ENCODE results near the gene KRTAP10-12.

KRTAP10-12 gene

DNA sequence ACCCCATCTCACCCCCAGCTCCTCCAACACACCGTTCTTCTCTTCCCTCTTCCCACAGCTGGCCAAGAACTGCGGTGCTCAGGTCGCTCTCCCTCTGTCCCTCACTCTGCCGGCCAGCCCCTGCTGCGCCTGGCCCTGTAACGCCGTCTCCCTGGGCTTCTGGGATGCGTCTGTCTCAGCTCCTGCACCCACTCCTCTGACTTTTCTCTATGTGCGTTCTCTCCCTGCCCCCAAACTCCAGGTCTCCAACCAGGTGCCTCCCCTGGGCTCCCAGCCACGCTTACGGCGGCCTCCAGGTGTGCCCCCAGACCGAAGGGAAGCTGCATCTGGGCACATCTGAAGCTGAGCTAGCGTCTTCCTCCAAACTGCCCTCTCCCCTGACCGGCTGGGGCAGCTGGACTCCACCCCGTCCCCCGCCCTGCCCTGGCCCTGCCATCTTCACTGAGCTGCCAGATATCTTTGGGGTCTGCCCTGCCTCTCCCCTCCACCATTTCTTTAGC is 2.6 kb downstream of the KRTAP10-12 start:
- DNase-seq (ENCODE audit: low read depth): no peak

DNA sequence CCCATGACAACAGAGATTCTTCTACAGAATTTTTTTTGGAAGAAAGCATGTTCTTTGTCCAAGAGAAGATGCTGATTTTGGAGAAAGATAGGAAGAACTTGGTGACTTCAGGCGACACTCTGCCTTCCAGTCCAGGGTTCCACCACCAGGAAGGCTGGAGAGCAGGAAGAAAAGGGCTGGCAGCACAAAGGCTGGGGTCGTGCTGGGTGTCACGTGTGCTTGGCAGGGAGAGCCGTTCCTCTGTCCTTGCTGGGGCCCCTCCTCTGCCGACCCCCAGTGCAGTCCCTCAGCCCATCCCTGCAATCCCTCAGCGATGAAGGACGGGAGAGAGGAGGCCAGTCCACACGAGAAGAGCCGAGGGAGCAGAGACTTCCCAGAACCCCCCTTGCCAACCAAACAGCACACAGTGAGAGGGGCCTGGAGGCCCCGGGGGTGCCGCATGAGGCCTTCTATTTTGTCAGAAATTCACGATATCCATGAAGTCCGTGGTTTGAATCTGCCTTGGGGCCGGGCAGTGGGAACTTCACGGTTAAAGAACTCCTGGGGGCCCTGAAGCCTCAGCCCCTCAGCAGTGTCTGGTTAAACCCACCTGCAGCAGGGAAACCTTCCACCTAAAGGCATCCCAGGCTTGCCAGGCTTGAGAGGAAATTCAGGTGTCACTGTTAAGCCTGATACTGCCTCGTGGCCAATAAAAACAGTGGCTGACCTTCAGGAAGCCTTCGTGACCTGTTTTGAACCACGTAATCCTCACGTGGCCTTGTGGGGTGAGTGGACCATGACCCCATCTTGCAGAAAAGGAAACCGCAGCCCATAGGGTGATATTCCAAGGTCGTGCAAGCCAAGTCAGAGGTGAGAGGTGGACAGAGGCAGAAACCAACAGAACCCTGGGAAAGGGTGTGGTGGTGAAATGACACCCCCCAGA is 3.4 kb downstream of the KRTAP10-12 start:
- DNase-seq (ENCODE audit: low read depth): no peak

DNA sequence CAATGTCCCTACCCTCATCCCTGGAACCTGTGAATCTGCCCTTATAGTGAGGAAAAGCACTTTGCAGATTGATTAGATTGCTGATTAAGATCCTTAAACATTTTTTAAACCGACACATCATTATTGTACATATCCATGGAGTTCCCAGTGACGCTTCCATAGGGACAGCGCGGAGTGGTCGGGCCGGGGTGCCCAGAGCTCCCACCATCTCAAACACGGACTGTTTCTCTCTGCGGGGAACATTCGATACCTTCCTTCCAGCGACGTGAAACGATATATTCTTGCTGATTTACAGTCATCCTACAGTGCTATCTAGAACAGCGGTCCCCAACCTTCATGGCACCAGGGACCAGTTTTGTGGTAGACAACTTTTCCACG is 4.0 kb downstream of the KRTAP10-12 start:
- no peak for DNase-seq (ENCODE audit: low read depth)

DNA sequence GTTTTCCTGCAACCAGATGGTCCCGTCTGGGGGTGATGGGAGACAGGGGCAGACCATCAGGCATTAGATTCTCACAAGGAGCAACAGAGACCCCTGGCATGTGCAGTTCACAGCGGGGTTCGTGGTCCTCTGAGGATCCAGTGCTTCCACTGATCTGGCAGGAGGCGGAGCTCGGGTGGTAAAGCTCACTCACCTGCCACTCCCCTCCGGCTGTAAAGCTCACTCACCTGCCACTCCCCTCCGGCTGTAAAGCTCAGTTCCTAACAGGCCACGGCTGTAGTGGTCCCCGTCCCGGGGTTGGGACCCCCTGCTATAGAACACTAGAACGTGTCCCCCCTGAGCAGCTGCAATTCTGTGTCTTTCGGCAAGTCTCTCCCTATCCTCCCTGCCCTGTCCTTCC is 4.6 kb downstream of the KRTAP10-12 start:
- no peak for DNase-seq (ENCODE audit: low read depth)

DNA sequence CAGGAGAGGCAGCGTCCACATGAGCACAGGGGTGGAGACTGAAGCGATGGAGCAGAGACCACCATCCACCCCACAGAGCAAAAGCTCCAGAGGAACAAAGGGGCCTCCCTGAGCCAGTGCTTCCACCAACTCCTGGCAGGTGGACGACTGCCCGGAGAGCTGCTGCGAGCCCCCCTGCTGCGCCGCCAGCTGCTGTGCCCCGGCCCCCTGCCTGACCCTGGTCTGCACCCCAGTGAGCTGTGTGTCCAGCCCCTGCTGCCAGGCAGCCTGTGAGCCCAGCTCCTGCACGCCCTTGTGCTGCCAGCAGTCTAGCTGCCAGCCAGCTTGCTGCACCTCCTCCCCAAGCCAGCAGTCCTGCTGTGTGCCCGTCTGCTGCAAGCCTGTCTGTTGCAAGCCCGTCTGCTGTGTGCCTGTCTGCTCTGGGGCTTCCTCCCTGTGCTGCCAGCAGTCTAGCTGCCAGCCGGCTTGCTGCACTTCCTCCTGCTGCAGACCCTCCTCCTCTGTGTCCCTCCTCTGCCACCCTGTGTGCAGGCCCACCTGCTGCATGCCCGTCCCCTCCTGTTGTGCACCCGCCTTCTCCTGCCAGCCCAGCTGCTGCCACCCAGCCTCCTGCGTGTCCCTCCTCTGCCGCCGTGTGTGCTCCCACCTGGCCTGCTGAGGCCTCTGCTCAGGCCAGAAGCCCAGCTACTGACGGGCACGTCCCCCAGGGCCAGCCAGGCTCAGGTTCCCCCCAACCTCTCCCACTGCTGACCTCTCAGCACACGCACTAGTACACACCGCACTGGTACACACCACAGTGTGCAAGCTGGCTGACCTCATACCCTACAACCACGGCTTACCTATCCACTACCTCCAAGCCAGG is 5.4 kb downstream of the KRTAP10-12 start:
- DNase-seq (ENCODE audit: low read depth): no peak

DNA sequence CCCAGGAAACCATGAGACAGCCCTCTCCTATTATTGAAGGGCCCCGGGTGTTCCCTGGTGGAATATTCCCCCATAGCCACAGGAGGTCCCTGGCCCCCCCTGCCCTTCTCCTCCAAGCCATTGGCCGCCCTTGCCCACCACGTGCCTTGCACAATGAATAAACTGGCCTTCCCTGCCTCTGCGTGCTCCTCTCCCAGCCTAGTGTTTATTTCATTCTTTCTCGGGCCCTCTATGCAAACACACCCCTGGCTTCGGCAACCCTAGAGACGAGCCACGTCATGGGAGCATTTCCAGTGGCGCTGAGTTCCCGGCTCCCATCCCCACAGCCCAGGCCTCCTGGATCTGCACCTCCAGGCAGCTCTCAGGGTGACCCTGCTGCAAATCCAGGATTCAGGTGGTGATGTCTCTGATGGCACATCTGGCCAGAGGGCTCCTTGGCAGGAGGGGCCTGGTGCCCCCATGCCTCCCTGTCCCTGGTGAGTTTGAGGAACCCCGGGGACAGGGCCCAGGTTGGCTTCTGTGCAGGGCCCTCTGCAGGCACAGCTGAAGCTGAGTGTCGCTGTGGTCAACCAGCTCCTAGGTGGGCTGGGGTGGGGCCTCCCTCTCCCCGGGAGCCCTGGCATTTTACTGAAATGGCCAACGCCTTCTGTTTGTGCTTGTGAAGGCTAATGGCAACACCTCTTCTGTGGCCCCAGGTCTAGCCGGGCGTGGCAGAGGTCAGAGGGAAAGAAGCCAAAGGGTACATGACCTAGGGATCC is 6.2 kb downstream of the KRTAP10-12 start:
- DNase-seq (ENCODE audit: low read depth): no peak

DNA sequence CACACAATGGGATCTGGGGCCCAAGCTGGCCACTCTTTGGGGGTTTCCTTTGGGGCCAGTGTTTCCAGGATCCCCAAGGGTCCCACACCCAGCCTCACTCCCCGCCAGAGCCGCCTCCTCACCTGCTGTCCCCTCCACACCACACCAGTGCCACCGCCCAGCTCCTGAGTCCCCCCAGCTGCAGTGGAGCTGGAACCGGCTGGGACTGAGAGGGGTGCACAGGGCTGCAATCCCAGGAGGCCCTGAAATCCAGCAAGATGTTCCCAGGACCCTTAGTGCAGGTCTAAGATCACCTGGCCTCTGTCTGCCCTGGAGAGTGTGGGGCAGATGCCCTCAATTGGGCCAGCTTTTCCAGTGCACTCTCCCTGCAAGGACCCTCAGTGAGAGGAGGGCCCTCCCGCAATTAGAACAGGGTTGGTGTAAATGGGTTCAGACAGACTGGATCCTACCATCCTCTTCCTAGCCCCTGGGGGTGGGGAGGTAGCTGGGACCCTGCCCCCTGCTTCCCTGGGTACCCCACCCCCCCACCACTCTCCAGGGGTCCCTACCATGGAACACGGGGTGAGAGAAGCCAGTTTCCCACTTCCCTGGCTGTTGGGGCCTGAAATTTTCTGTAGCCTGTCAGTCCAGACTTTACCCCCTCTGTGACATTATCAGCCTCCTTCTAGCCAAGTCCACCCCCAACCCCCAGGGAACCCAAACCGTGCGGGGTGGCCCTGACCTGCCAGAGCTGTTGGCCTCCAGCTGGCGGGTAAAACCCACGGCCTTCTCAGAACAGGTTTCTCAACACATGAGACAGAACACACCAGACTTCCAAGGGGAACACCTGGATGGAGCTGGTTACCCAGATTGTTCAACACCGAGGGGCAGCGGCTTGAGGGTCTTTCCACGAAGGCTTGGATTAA is 7.0 kb downstream of the KRTAP10-12 start:
- DNase-seq (ENCODE audit: low read depth): no peak

DNA sequence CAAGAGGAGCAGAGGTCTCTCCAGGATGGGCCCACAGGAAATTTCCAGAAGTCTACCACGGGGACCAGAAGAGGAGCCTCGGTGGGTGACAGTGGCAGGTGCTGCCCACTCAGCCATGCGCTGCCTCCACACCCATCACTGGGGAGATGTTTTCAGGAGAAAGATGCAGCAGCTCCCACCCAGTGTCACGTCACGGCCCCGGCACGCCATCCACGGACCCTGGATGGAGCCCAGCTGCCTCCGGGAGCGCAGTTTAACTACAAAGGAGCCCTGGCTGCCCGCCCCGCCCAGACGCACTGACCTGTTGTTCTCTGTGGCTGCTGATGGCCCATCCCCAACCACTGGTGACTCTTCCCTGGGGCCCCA is 7.6 kb downstream of the KRTAP10-12 start:
- no peak for DNase-seq (ENCODE audit: low read depth)

DNA sequence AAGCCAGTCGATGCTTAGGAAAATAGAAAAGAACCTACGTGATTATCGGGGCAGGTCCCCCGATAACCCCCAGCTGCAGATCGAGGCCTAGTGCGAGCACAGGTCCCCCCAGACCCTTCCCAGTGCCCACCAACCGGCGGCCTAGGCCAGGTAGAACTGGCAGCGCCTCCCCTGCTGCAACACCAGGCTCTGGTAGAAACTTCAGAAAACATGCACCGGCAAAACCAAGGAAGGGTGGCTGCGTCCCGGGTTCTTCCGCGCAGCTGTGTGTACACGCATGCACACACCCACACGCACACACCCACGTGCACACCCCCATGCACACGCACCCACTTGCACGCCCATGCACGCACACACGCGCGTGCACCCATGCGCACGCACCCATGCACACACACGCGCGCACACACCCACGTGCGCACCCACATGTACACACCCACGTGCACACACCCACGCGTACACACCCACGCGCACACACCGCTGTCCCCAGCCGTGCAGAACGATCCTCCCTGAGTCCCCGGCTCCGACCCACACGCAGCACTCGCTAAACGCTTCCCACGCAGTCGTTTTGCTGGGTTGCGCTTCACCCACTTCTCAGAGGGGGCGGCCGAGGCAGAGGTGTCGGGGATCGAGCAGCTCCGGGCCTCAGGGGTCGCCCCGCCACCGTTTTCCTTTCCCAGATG is 9.2 kb downstream of the KRTAP10-12 start:
- DNase-seq (ENCODE audit: low read depth): no peak

DNA sequence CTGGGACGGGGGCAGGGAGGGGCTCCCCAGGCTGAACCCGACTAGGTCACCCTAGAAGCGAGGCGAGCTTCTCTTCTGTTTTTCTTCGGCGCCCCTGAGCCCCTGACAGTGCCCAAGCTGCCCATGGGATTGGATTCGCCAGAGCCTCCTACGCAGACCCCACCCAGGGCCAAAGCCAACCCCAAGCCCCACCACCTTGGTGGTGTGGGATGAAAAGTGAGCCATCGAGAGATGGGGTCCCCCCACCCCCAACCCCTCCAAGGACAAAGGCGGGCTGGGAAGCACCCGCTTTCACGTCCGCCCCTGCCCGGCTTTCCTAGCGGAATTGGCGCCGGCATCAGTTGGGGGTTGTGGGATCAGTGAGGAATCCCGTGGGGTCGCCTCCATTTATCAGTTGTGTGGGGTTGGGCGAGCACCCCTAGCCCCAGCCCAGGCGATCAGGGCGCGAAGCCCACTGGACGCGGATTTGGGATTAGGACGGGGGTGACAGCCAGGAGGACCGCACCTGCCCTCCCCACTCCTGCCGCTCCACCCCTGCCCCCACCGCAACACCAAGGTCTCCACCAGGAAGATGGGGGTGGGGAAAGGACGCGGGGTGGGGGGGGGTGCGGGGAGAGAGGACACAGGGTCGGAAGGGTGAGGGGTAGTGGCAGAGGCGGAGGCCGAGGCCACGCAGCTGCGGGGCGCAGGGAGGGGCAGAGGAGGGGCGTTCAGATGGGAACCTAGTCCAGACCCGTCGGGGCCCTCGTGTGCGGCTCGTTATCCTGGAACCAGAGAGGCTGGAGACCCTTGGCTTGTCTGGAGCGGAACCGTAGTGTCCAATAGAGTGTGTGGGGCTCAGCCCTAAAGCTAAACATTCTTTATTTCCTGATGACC is 10.0 kb downstream of the KRTAP10-12 start:
- DNase-seq (ENCODE audit: low read depth): no peak

DNA sequence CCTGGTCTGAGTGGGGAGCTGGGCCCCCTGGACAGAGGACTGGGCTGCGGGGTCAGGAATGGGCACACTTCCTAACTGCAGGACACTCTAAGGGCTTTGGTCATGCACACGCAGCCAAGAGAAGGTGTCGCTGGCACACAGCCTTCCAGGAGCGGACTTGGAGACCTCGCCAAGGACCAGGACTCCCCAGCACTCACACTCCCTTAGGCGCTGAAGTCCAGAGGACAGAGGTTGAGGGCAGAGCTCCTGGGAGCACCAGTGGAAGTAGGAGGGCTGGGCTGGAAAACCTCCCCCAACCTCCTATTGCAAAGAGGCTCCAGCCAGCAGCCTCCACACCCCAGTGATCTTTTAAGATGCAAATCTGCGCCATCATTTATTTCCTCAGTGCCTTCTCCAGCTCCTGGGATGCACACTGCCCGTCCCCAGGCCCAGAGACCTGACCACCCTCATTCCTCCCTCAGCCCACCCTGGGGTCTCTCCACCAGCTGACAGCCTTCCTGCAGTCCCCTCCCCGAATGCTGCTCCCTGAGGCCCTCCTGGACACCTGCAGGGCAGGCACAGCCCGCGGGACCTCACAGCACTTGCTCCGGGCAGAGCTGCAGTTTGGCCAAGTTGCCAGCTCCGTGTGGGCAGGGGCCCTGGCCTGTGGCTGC is 11.4 kb downstream of the KRTAP10-12 start:
- no peak for DNase-seq (ENCODE audit: low read depth)

DNA sequence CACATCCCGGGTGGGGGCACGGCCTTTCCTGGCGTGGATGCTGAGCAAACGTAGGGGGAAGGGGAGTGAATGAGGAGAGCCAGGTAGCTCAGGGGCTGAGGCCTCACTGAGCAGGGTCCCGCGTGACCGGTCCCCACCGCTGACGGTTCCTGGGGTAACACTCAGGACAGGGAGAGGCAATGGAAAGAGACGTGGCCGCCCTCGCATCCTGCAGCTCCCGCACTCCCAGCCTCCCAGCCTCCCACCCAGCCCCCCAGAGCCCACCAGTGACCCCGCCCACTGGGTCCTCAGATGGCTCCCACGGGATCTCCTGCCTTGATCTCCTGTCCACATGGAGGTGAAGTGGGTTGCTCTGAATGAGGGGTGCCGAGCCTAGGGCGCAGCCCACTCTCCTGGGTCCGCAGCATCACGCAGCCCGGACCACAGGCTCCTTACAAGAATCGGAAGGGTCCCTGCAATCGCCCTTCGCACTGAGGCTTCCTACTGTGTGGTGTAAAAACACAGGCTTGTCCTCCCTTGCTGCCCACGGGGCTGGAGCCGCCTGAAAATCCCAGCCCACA is 12.0 kb downstream of the KRTAP10-12 start:
- DNase-seq (ENCODE audit: low read depth): no peak

DNA sequence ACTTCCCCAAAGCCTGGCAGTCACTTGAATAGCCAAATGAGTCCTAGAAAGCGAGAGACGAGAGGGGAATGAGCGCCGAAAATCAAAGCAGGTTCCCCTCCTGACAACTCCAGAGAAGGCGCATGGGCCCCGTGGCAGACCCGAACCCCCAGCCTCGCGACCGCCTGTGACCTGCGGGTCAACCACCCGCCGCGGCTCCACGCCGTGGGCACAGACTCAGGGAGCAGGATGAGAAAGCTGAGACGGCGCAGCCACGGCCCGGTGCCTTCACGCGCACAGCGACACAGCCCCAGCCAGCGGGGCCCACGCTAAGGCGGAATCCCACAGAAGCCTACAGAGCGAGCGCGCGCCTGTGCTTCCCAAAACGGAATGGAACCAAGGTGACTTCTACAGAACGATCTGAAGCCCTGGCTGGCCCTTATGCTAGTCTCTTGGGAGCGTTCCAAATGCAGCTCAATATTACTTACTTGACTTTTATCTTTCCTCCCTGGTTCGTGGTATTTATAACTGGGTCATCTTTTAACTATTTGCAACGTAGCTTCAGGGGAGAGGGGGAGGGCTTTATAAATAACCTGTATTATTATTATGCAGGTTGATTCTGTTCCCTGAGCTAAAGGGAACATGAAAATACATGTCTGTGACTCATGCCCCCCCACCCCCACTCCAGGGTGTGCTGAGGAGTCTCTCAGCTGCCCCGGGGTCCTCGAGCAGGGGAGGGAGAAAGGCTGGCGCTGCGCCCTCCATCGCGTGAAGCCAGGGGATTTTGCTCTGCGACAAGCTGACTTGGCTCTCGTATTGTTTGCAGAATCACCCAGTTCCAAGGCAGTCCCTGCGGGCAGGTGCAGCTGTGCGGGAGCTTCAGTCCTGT is 12.7 kb downstream of the KRTAP10-12 start:
- no peak for DNase-seq (ENCODE audit: low read depth)

DNA sequence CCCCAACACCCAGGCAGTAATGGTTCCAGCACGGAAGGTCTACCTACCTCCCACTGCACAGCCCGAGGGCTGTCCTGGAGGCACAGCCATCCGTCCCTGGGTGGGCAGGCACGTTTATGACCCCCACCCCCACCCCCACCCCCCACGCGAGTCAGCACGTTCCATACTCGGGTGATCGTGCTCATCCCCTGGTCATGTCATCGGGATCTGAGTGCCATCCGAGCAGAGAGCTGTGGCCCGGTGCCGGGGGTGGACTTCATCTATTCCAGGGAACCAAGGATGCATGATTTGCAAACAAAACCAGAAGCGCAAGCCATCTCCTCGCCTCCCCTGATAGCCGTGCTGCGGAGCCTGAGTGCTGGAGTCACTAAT is 13.3 kb downstream of the KRTAP10-12 start:
- DNase-seq (ENCODE audit: low read depth): no peak

DNA sequence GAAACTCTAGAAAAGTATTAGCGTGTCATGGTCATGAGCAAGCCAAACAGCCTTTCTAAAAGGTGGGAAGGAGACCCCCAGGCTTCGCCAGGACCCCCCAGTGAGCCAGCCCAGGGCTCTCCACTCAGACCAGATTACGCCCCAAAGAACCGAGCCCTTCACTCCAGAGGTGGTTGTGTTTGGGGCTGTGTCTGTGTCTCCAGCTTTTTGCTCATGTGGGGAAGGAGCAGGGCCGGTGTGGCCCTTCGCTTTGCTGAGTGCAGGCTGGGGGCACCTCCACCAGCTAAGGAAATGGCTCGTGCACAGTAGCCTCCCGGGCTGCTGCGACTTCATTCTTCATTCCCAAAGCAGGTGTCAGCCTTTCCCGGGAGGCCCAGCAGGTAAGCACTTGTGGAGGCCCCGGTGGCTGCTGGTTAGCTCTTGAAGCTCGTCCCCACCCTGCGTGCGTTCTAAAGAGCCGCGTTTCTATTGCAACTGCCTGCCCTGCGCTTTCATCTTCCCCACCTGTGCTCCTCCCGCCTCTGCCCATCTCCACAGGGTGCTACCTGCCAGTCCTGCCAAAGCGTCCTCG is 13.9 kb downstream of the KRTAP10-12 start:
- no peak for DNase-seq (ENCODE audit: low read depth)

DNA sequence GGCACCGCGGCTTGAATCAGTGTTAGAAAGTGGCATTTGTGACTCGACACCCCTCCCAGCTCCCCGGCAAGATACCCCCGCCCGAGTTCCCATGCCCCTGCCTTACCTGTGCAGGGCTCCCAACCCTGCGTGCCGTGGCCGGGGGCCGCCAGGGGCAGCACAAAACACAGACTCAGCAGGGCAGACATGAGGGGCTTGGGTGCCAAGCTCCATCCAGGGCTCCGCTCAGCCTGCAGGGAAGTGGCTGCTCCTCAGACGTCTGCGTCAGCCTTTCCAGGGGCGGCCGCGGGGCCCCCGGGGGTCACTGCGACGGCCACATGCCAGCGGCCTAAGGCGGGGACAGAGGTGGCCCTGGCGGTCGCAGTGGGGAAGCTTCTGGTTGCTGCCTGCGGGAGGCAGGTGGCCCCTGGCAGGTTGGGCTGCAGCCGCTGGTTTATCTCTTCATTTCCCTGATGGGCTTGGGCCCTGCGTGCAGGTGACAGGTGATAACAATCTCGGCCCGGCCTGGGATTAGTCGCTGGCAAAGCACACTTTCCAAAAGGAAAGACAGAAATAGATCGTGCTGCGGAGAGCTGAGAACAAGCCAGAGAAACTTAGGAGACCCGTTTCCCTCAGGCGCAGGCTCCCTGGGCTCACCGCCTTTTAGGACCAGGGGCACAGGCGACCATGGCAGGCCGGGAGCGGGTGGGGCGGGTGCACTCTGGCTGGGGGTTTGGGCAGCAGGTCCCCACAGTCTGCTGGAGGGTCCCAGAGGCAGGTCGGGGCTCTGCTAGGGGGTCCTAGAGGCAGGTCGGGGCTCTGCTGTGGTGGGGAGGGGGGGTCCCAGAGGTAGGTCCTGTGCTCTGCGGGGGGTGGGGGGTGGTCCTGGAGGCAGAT is 14.6 kb downstream of the KRTAP10-12 start, which contains the start of gene TSPEAR:
TSPEAR (minus strand) TSS at position 246 of the 876 bp plus-strand sequence; CDS start at position 188, 58 bp downstream.
- DNase-seq (ENCODE audit: low read depth): no peak

All from fibroblast of the conjunctiva (primary cell).